ENCODE measurements around the gene STK11IP. TPM values are rescaled to one million over a fixed set of nuclear protein-coding genes. Genes with fewer than 3 reads are reported as not detected.

STK11IP gene
- total RNA-seq, 4 donors from 2014 or later = 33.9 to 77.0 (median 72.3) TPM

- TF ChIP-seq EP300 (IDR thresholded peaks at IDR 0.05) = no peak
- TF ChIP-seq POLR2A (IDR thresholded peaks at IDR 0.05) = no peak
- no peak for TF ChIP-seq CTCF (IDR thresholded peaks at IDR 0.05)
- H3K9me3 ChIP-seq = no peaks in the 10 kb centered on the region
- peaks cover 0 to 20% (median 3%) of the 10 kb centered on the region in 4 donors for H3K4me1 ChIP-seq
- no peaks in the 10 kb centered on the region for H3K27me3 ChIP-seq
- H3K36me3 ChIP-seq = peaks cover 0 to 55% (median 0%) of the 10 kb centered on the region in 3 donors
- no peak overlapping the region for H3K27ac ChIP-seq
- DNase-seq (ENCODE audit: low spot score in 2 of 2) = no peak
- WGBS, 2 donors = 86 to 87% methylated on average over 35 of the region's 35 CpGs
- H3K4me3 ChIP-seq = no peak overlapping the region
These were observed 29.8 kb upstream of the STK11IP start for GRCh38 chr2:219567791-219568361.

- Histone ChIP-seq H3K4me3 (no peak overlapping the region), H3K27me3 (no peaks in the 10 kb centered on the region), H3K4me1 (peaks cover 0 to 20% (median 3%) of the 10 kb centered on the region in 4 donors), H3K27ac (no peak overlapping the region), H3K9me3 (no peaks in the 10 kb centered on the region), H3K36me3 (peaks cover 0 to 43% (median 0%) of the 10 kb centered on the region in 3 donors)
- TF ChIP-seq EP300 (IDR thresholded peaks at IDR 0.05) = no peak
- TF ChIP-seq POLR2A (IDR thresholded peaks at IDR 0.05) = no peak
- TF ChIP-seq CTCF (IDR thresholded peaks at IDR 0.05) = no peak
- DNase-seq (ENCODE audit: low spot score in 2 of 2) = no peak
- 86 to 88% methylated on average over 6 of the region's 6 CpGs for WGBS, 2 donors
These were observed 28.6 kb upstream of the STK11IP start for GRCh38 chr2:219569041-219569440.

GRCh38 chr2:219569635-219570034 lies 28.0 kb upstream of the STK11IP start:
- WGBS, 2 donors = 65 to 71% methylated on average over 6 of the region's 6 CpGs
- H3K27me3 ChIP-seq = no peaks in the 10 kb centered on the region
- DNase-seq (ENCODE audit: low spot score in 2 of 2) = no peak
- no peak for TF ChIP-seq POLR2A (IDR thresholded peaks at IDR 0.05)
- H3K4me1 ChIP-seq = peaks cover 0 to 20% (median 3%) of the 10 kb centered on the region in 4 donors
- H3K9me3 ChIP-seq = no peaks in the 10 kb centered on the region
- peak overlapping the region in 3 of 4 donors; percentile 59 to 94 (median 76) for H3K4me3 ChIP-seq
- peak overlapping the region in 1 of 4 donors; percentile 92 for H3K27ac ChIP-seq
- H3K36me3 ChIP-seq = peaks cover 0 to 37% (median 0%) of the 10 kb centered on the region in 3 donors

- peak overlapping the region; percentile 73 to 92 (median 82) for H3K27ac ChIP-seq
- no peak for TF ChIP-seq POLR2A (IDR thresholded peaks at IDR 0.05)
- peak in 1 of 5 experiments; percentile 19 for TF ChIP-seq CTCF (IDR thresholded peaks at IDR 0.05)
- TF ChIP-seq EP300 (IDR thresholded peaks at IDR 0.05) = peak in 1 of 2 donors; percentile 33
- no peaks in the 10 kb centered on the region for H3K9me3 ChIP-seq
- DNase-seq (ENCODE audit: low spot score in 2 of 2) = no peak
- H3K4me1 ChIP-seq = peaks cover 0 to 20% (median 3%) of the 10 kb centered on the region in 4 donors
- H3K4me3 ChIP-seq = peak overlapping the region; percentile 59 to 94 (median 68)
- no peaks in the 10 kb centered on the region for H3K27me3 ChIP-seq
- peaks cover 0 to 30% (median 0%) of the 10 kb centered on the region in 3 donors for H3K36me3 ChIP-seq
- WGBS, 2 donors = 12 to 18% methylated on average over 27 to 32 of the region's 95 CpGs
These were observed 27.3 kb upstream of the STK11IP start for GRCh38 chr2:219570194-219570923.

GRCh38 chr2:219570924-219571310 lies 26.7 kb upstream of the STK11IP start:
- no CpG with 5 or more reads among the region's 55 CpGs for WGBS, 2 donors
- H3K36me3 ChIP-seq = peaks cover 0 to 24% (median 0%) of the 10 kb centered on the region in 3 donors
- H3K9me3 ChIP-seq = no peaks in the 10 kb centered on the region
- H3K4me3 ChIP-seq = peak overlapping the region; percentile 59 to 94 (median 68)
- peaks cover 0 to 20% (median 3%) of the 10 kb centered on the region in 4 donors for H3K4me1 ChIP-seq
- TF ChIP-seq EP300 (IDR thresholded peaks at IDR 0.05) = no peak
- TF ChIP-seq CTCF (IDR thresholded peaks at IDR 0.05) = no peak
- TF ChIP-seq POLR2A (IDR thresholded peaks at IDR 0.05) = no peak
- peaks cover 0 to 5% of the 10 kb centered on the region in 2 donors for H3K27me3 ChIP-seq
- no peak for DNase-seq (ENCODE audit: low spot score in 2 of 2)
- H3K27ac ChIP-seq = peak overlapping the region; percentile 73 to 92 (median 82)

All from tibial nerve (tissue), 4 donors.